Caco-2 (cell line): ENCODE results near the gene FBXO21. TPM values are rescaled to one million over a fixed set of nuclear protein-coding genes. Genes with fewer than 3 reads are reported as not detected.
"Not testable (repeated sequence)": the region's sequence is repeated elsewhere in the genome, so short reads cannot be mapped to it uniquely, and the experiment has no call there.

ENCODE experiments used
- BruUV-seq: library from RNA; stranded (reverse); fragments of 400-500 nt; replicated peaks from 2 replicates; lab custom pipeline; 2021; lab: Mats Ljungman, UMichigan
- CTCF ChIA-PET: fragments of 300-600 bp; sonication (Branson Sonifier 250); formaldehyde crosslinking; loops from one replicate; lab custom pipeline; 2022; ENCODE audit warnings: antibody characterized with exemption; lab: Charles Lee
- POLR2A ChIA-PET: fragments of 300-600 bp; sonication (Branson Sonifier 250); formaldehyde crosslinking; loops from one replicate; lab custom pipeline; 2022; ENCODE audit warnings: antibody characterized with exemption; lab: Charles Lee
- DNase-seq, 2 experiments: peaks; one replicate each; pipeline versions ENCODE4 v3.0.0 to v3.0.0-alpha.2; 2020 to 2022
- H3K27me3 ChIP-seq: replicated peaks from 2 replicates; pipeline ENCODE4 v1.6.0; 2011; ENCODE audit warnings: low read length; ENCODE audit not compliant: control insufficient read depth, insufficient read depth
- H3K36me3 ChIP-seq: 2 replicates; pipeline ENCODE4 v1.5.1; 2011; ENCODE audit warnings: low read length; ENCODE audit not compliant: control insufficient read depth, insufficient read depth
- H3K4me1 ChIP-seq: fragments of 250-450 bp; sonication (Bioruptor Pico); 2 replicates; pipeline ENCODE4 v1.5.1; 2020; ENCODE audit warnings: mild to moderate bottlenecking
- H3K4me3 ChIP-seq: 2 replicates; pipeline ENCODE4 v1.5.1; 2011; ENCODE audit warnings: low read depth, mild to moderate bottlenecking, control low read depth, low read length
- H3K9me3 ChIP-seq: fragments of 250-450 bp; sonication (Bioruptor Pico); 2 replicates; pipeline ENCODE4 v1.5.1; 2020; ENCODE audit warnings: mild to moderate bottlenecking, moderate library complexity
- H3K27ac Mint-ChIP-seq: one replicate; pipeline ENCODE4 v1.8.0; 2022; ENCODE audit warnings: mixed read lengths; ENCODE audit not compliant: unreplicated experiment
- H3K27me3 Mint-ChIP-seq: one replicate; pipeline ENCODE4 v1.8.0; 2022; ENCODE audit warnings: mixed read lengths; ENCODE audit not compliant: insufficient read depth, unreplicated experiment
- H3K36me3 Mint-ChIP-seq: one replicate; pipeline ENCODE4 v1.8.0; 2022; ENCODE audit warnings: mild to moderate bottlenecking, mixed read lengths; ENCODE audit not compliant: insufficient read depth, unreplicated experiment
- H3K4me1 Mint-ChIP-seq: one replicate; pipeline ENCODE4 v1.8.0; 2022; ENCODE audit warnings: low read depth, mixed read lengths; ENCODE audit not compliant: unreplicated experiment
- H3K4me3 Mint-ChIP-seq: one replicate; pipeline ENCODE4 v1.8.0; 2022; ENCODE audit warnings: mild to moderate bottlenecking, moderate library complexity, mixed read lengths; ENCODE audit not compliant: unreplicated experiment
- H3K9me3 Mint-ChIP-seq: one replicate; pipeline ENCODE4 v1.8.0; 2022; ENCODE audit warnings: mixed read lengths; ENCODE audit not compliant: unreplicated experiment
- CTCF ChIP-seq, 2 experiments: fragments of 200-600 bp in 1 of 2; IDR thresholded peaks; 1 replicate in 1 of 2; 2 replicates in 1 of 2; pipeline versions ENCODE4 v1.5.1 to v1.8.0; 2011 to 2022; ENCODE audit warnings: antibody characterized with exemption in 1 of 2, control low read depth in 1 of 2, inconsistent platforms in 1 of 2, low read depth in 1 of 2, low read length in 1 of 2, mild to moderate bottlenecking in 1 of 2, moderate library complexity in 1 of 2; ENCODE audit not compliant: insufficient read depth in 1 of 2, severe bottlenecking in 1 of 2, unreplicated experiment in 1 of 2
- intact Hi-C: fragments of 100-400 bp; cut with micrococcal nuclease; formaldehyde crosslinking; loops from one replicate; pipeline ENCODE4 v1.10.0; 2022; ENCODE audit not compliant: unreplicated experiment
- total RNA-seq: library from RNA; stranded (reverse); gene quantifications from 2 replicates; pipeline ENCODE4 v1.2.3, GENCODE V29; 2022

FBXO21 gene
- total RNA-seq, 1 experiment from 2014 or later = 44.5 TPM

DNA sequence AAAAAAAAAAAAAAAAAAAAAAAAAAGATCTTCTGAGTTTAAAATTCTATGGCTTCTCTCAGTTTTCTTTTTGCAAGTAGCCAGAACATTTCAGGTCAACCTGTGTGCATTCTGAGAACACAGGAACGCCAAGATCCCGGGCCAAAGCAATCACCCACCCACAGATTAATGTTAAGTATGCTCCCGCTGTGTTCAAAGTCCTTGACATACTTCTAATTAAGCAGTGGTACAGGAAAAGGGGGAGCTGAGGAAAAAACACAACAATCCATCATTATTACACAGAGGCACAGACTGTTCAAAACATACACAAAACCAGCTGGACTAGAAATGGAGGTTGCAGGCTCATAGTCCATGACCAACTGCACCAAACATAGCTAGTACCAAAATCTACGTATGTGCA is 2.8 kb downstream of the FBXO21 start:
- no peaks in the 10 kb centered on the region for H3K27me3 ChIP-seq
- no TSS peak for BruUV-seq
- H3K36me3 ChIP-seq = 0 out of 2 replicates have a peak, but pooled peaks cover 1% of the 10 kb centered on the region

GRCh38 chr12:117182866-117183265 is 7.4 kb downstream of the FBXO21 start:
- no TSS peak for BruUV-seq
- H3K4me1 ChIP-seq = no peaks in the 10 kb centered on the region; the same call in 1 of the 2 replicates
- Mint-ChIP-seq H3K27me3 (no peaks in the 10 kb centered on the region), H3K27ac (no peak overlapping the region), H3K36me3 (peaks cover 66% of the 10 kb centered on the region), H3K4me1 (no peaks in the 10 kb centered on the region), H3K9me3 (no peaks in the 10 kb centered on the region), H3K4me3 (no peak overlapping the region)
- intact Hi-C loops = no loop called here
- no peaks in the 10 kb centered on the region; the same call in 1 of the 2 replicates for H3K9me3 ChIP-seq
- TF ChIP-seq CTCF (IDR thresholded peaks at IDR 0.05; ENCODE audit: insufficient read depth in 1 of 2, low read depth in 1 of 2, low read length in 1 of 2, severe bottlenecking in 1 of 2, unreplicated experiment in 1 of 2) = no peak
- POLR2A ChIA-PET = no interaction called here
- H3K27me3 ChIP-seq = no peaks in the 10 kb centered on the region
- CTCF ChIA-PET = no interaction called here
- no peak for DNase-seq
- no peak overlapping the region for H3K4me3 ChIP-seq
- 0 out of 2 replicates have a peak, but pooled peaks cover 1% of the 10 kb centered on the region for H3K36me3 ChIP-seq

More for the DNA sequence above, 2.8 kb downstream of the FBXO21 start:
- Histone ChIP-seq H3K4me1 (peaks cover 6% of the 10 kb centered on the region; the same call in 1 of the 2 replicates), H3K4me3 (no peak overlapping the region), H3K9me3 (no peaks in the 10 kb centered on the region)
- H3K4me3 Mint-ChIP-seq = no peak overlapping the region
- no peak for DNase-seq
- TF ChIP-seq CTCF (IDR thresholded peaks at IDR 0.05; ENCODE audit: insufficient read depth in 1 of 2, low read depth in 1 of 2, low read length in 1 of 2, severe bottlenecking in 1 of 2, unreplicated experiment in 1 of 2) = no peak
- peaks cover 12% of the 10 kb centered on the region for H3K4me1 Mint-ChIP-seq
- H3K9me3 Mint-ChIP-seq = no peaks in the 10 kb centered on the region
- CTCF ChIA-PET = no interaction called here
- POLR2A ChIA-PET = no interaction called here
- H3K36me3 Mint-ChIP-seq = peaks cover 37% of the 10 kb centered on the region
- peaks cover 4% of the 10 kb centered on the region for H3K27me3 Mint-ChIP-seq
- H3K27ac Mint-ChIP-seq = no peak overlapping the region
- intact Hi-C loops = no loop called here

- H3K9me3 Mint-ChIP-seq, H3K36me3 ChIP-seq, CTCF ChIA-PET, H3K27ac Mint-ChIP-seq, intact Hi-C loops, H3K4me1 Mint-ChIP-seq, H3K9me3 ChIP-seq, POLR2A ChIA-PET, DNase-seq, BruUV-seq, H3K4me3 Mint-ChIP-seq, H3K4me1 ChIP-seq, H3K4me3 ChIP-seq, H3K27me3 Mint-ChIP-seq, H3K27me3 ChIP-seq: not testable (repeated sequence)
- peaks cover 71% of the 10 kb centered on the region for H3K36me3 Mint-ChIP-seq
These were observed 8.8 kb downstream of the FBXO21 start for GRCh38 chr12:117181468-117181843.
